ENCODE measurements around the gene CDK5RAP2.

DNA sequence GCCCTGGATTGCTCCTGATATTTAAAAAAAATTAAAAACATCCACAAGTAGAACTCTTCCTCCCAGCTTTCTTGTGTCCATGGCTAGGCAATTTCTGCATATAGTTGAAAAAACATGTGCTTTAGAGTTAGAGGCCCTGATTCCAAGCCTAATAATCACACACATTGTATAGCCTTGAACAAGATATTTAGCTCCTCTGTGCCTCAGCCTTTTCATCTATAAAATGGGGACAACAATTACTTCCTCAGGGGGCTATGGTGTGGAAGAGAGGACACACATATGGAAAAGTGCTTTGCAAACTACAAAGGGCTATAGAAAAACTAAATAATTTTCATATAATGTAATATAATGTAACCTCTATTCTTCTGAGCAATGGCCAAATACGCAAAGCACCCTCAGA lies 23.0 kb upstream of the CDK5RAP2 start:
- TF ChIP-seq, protein P1, sequence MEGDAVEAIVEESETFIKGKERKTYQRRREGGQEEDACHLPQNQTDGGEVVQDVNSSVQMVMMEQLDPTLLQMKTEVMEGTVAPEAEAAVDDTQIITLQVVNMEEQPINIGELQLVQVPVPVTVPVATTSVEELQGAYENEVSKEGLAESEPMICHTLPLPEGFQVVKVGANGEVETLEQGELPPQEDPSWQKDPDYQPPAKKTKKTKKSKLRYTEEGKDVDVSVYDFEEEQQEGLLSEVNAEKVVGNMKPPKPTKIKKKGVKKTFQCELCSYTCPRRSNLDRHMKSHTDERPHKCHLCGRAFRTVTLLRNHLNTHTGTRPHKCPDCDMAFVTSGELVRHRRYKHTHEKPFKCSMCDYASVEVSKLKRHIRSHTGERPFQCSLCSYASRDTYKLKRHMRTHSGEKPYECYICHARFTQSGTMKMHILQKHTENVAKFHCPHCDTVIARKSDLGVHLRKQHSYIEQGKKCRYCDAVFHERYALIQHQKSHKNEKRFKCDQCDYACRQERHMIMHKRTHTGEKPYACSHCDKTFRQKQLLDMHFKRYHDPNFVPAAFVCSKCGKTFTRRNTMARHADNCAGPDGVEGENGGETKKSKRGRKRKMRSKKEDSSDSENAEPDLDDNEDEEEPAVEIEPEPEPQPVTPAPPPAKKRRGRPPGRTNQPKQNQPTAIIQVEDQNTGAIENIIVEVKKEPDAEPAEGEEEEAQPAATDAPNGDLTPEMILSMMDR (conservative IDR thresholded peaks at IDR 0.05; ENCODE audit: low read length), result no peak
- no peak for TF ChIP-seq EZH2phosphoT487 (IDR thresholded peaks at IDR 0.05; ENCODE audit: borderline replicate concordance, low read depth, low read length)

All from OCI-LY7 (cell line).